ENCODE data around the gene FAM241B.
A peak's percentile ranks its signal among the peaks of the same experiment; 100 is the strongest.

Gene FAM241B

GRCh38 chr10:69629897-69630650, at the start of gene FAM241B:
Gene FAM241B (plus strand): TSS chr10:69630247. CDS start chr10:69631744, 1,497 bp downstream.
- DNase-seq (ENCODE audit: low spot score) = peak; percentile 64

GRCh38 chr10:69580435-69580834, 49.6 kb upstream of the FAM241B start:
- no peak for DNase-seq (ENCODE audit: low spot score)

- no peak for DNase-seq (ENCODE audit: low spot score)
These were observed 46.9 kb upstream of the FAM241B start for GRCh38 chr10:69583106-69583505.

GRCh38 chr10:69584624-69585023, 45.4 kb upstream of the FAM241B start:
- DNase-seq (ENCODE audit: low spot score) = no peak

- no peak for DNase-seq (ENCODE audit: low spot score)
These were observed 41.7 kb upstream of the FAM241B start for GRCh38 chr10:69588358-69588757.

- no peak for DNase-seq (ENCODE audit: low spot score)
These were observed 29.2 kb upstream of the FAM241B start for GRCh38 chr10:69600761-69601330.

- no peak for DNase-seq (ENCODE audit: low spot score)
These were observed 21.0 kb upstream of the FAM241B start for GRCh38 chr10:69609077-69609476.

GRCh38 chr10:69612760-69613159, 17.3 kb upstream of the FAM241B start:
- DNase-seq (ENCODE audit: low spot score) = no peak

- DNase-seq (ENCODE audit: low spot score) = no peak
These were observed 15.9 kb upstream of the FAM241B start for GRCh38 chr10:69614130-69614529.

GRCh38 chr10:69616358-69616757, 13.7 kb upstream of the FAM241B start:
- DNase-seq (ENCODE audit: low spot score) = no peak

GRCh38 chr10:69618746-69619145, 11.3 kb upstream of the FAM241B start:
- no peak for DNase-seq (ENCODE audit: low spot score)

GRCh38 chr10:69619626-69620025, 10.4 kb upstream of the FAM241B start:
- no peak for DNase-seq (ENCODE audit: low spot score)

GRCh38 chr10:69620625-69621024, 9.4 kb upstream of the FAM241B start:
- no peak for DNase-seq (ENCODE audit: low spot score)

- DNase-seq (ENCODE audit: low spot score) = no peak
These were observed 5.7 kb upstream of the FAM241B start for GRCh38 chr10:69624245-69624786.

- no peak for DNase-seq (ENCODE audit: low spot score)
These were observed 3.2 kb upstream of the FAM241B start for GRCh38 chr10:69626826-69627225.

- peak; percentile 72 for DNase-seq (ENCODE audit: low spot score)
These were observed 1.2 kb upstream of the FAM241B start for GRCh38 chr10:69628891-69629290.

- no peak for DNase-seq (ENCODE audit: low spot score)
These were observed 539 bp upstream of the FAM241B start for GRCh38 chr10:69629519-69629896.

GRCh38 chr10:69630651-69631400, 779 bp downstream of the FAM241B start:
- no peak for DNase-seq (ENCODE audit: low spot score)

GRCh38 chr10:69631566-69631965, 1.5 kb downstream of the FAM241B start:
- DNase-seq (ENCODE audit: low spot score) = no peak

- no peak for DNase-seq (ENCODE audit: low spot score)
These were observed 2.6 kb downstream of the FAM241B start for GRCh38 chr10:69632516-69633199.

GRCh38 chr10:69633673-69634635, 3.9 kb downstream of the FAM241B start:
- no peak for DNase-seq (ENCODE audit: low spot score)
